GM12878 (cell line): ENCODE measurements around the gene BAX. TPM values are rescaled to one million over a fixed set of nuclear protein-coding genes. Genes with fewer than 3 reads are reported as not detected.
A peak's percentile ranks its signal among the peaks of the same experiment; 100 is the strongest.

Experiments
- ATAC-seq: fragments of 200-7000 bp; cut with Tn5 transposase; 3 replicates; pipeline ENCODE4 v1.9.1; 2020; ENCODE audit warnings: mild to moderate bottlenecking, moderate library complexity
- BruUV-seq: library from RNA; stranded (reverse); fragments of 400-500 nt; replicated peaks from 2 replicates; lab custom pipeline; 2021; lab: Mats Ljungman, UMichigan
- CTCF ChIA-PET: fragments of 300-600 bp; sonication (Branson Sonifier 250); formaldehyde crosslinking; extraction: SDS; loops from one replicate; lab custom pipeline; 2021; ENCODE audit warnings: inconsistent platforms; lab: Yijun Ruan, JAX
- POLR2A ChIA-PET: fragments of 350-600 bp; formaldehyde crosslinking; extraction: SDS; loops from one replicate; lab custom pipeline; 2021; ENCODE audit warnings: inconsistent platforms; lab: Charles Lee
- RAD21 ChIA-PET: fragments of 300-600 bp; sonication (Branson Sonifier 250); formaldehyde crosslinking; loops from one replicate; lab custom pipeline; 2023; ENCODE audit warnings: antibody characterized with exemption; ENCODE audit not compliant: unreplicated experiment; lab: Charles Lee
- SMC1A ChIA-PET: fragments of 300-600 bp; sonication (Branson Sonifier 250); formaldehyde crosslinking; loops from one replicate; lab custom pipeline; 2023; ENCODE audit not compliant: unreplicated experiment, uncharacterized antibody; lab: Charles Lee
- DNase-seq: peaks from one replicate; pipeline ENCODE4 v3.0.0-alpha.2; 2011; ENCODE audit warnings: low read depth, low spot score
- FAIRE-seq: peaks from 3 replicates; lab custom pipeline; 2011; peaks lifted over from hg19 to GRCh38; lab: Jason Lieb, UNC
- H2AFZ ChIP-seq: 2 replicates; pipeline ENCODE4 v1.6.0; 2011; ENCODE audit warnings: low read depth, low read length, control low read depth; ENCODE audit not compliant: control insufficient read depth
- H3K27ac ChIP-seq: 2 replicates; pipeline ENCODE4 v1.5.1; 2011; ENCODE audit warnings: control low read depth; ENCODE audit not compliant: control insufficient read depth, insufficient read depth
- H3K27me3 ChIP-seq, 2 experiments: replicated peaks in 1 of 2; 2 replicates each; pipeline versions ENCODE4 v1.6.0 to v1.6.1; 2011; ENCODE audit warnings: low read length in 1 of 2; ENCODE audit not compliant: control insufficient read depth in 2 of 2, insufficient read depth in 2 of 2
- H3K36me3 ChIP-seq, 2 experiments: 2 replicates each; pipeline ENCODE4 v1.5.1; 2011; ENCODE audit warnings: low read length in 1 of 2; ENCODE audit not compliant: control insufficient read depth in 2 of 2, insufficient read depth in 2 of 2
- H3K4me1 ChIP-seq: 2 replicates; pipeline ENCODE4 v1.6.1; 2011; ENCODE audit warnings: mild to moderate bottlenecking, low read length, moderate library complexity, mixed read lengths; ENCODE audit not compliant: control insufficient read depth, insufficient read depth
- H3K4me2 ChIP-seq: 2 replicates; pipeline ENCODE4 v1.6.0; 2011; ENCODE audit warnings: control low read depth; ENCODE audit not compliant: control insufficient read depth, insufficient read depth
- H3K4me3 ChIP-seq: fragments of 200-600 bp; sonication (generic); 2 replicates; pipeline ENCODE4 v1.5.1; 2016
- H3K79me2 ChIP-seq: 2 replicates; pipeline ENCODE4 v1.6.0; 2011; ENCODE audit warnings: low read length; ENCODE audit not compliant: control insufficient read depth, insufficient read depth
- H3K9ac ChIP-seq: 2 replicates; pipeline ENCODE4 v1.8.0; 2011; ENCODE audit warnings: low read length, control low read depth, mixed read lengths; ENCODE audit not compliant: control insufficient read depth, insufficient read depth
- H3K9me3 ChIP-seq: replicated peaks from 3 replicates; pipeline ENCODE4 v1.5.1; 2011; ENCODE audit warnings: mild to moderate bottlenecking, low read length; ENCODE audit not compliant: control insufficient read depth, insufficient read depth
- H4K20me1 ChIP-seq: 2 replicates; pipeline ENCODE4 v1.6.0; 2011; ENCODE audit not compliant: control insufficient read depth, insufficient read depth
- CHD4 ChIP-seq: fragments of 200-600 bp; sonication (generic); IDR thresholded peaks from 2 replicates; pipeline ENCODE4 v1.6.1; 2016; ENCODE audit warnings: mild to moderate bottlenecking
- CREB1 ChIP-seq: IDR thresholded peaks from 2 replicates; pipeline ENCODE4 v1.6.1; 2012; ENCODE audit warnings: low read depth, mild to moderate bottlenecking, inconsistent platforms
- IKZF1 ChIP-seq: fragments of 450-650 bp; conservative IDR thresholded peaks from 2 replicates; pipeline ENCODE4 v1.6.1; 2017; ENCODE audit warnings: antibody characterized with exemption, mild to moderate bottlenecking
- NFXL1 ChIP-seq: fragments of 450-650 bp; IDR thresholded peaks from 2 replicates; pipeline ENCODE4 v1.6.1; 2017; ENCODE audit warnings: antibody characterized with exemption, mild to moderate bottlenecking, borderline replicate concordance
- RB1 ChIP-seq: fragments of 450-650 bp; formaldehyde crosslinking; IDR thresholded peaks from 2 replicates; pipeline ENCODE4 v1.6.1; 2017; ENCODE audit warnings: mild to moderate bottlenecking, borderline replicate concordance
- SMARCA5 ChIP-seq: fragments of 450-650 bp; IDR thresholded peaks from 2 replicates; pipeline ENCODE4 v1.6.1; 2017; ENCODE audit warnings: mild to moderate bottlenecking
- TARDBP ChIP-seq: IDR thresholded peaks from 2 replicates; pipeline ENCODE4 v1.6.1; 2016; ENCODE audit warnings: borderline replicate concordance
- ZNF622 ChIP-seq: fragments of 450-650 bp; IDR thresholded peaks from 2 replicates; pipeline ENCODE4 v1.6.1; 2017; ENCODE audit warnings: mild to moderate bottlenecking, inconsistent platforms
- WGBS: methylation state at CpG from one replicate; pipeline ENCODE4 v1.1.6; 2016; ENCODE audit warnings: low lambda C conversion rate; ENCODE audit not compliant: insufficient replicate concordance, insufficient coverage; ENCODE audit errors: missing lambda C conversion rate; 5-methylcytosine and 5-hydroxymethylcytosine counted together
- in situ Hi-C: fragments of 300-500 bp; cut with MboI; formaldehyde crosslinking; loops from 9 replicates; pipeline ENCODE4 v1.14.3; 2018; ENCODE audit warnings: mixed read lengths
- intact Hi-C: fragments of 100-400 bp; cut with micrococcal nuclease; formaldehyde crosslinking; loops from one replicate; pipeline ENCODE4 v1.14.2; 2022; ENCODE audit not compliant: unreplicated experiment
- polyA plus RNA-seq, 11 experiments: library from polyadenylated mRNA; depleted of rRNA in 4 of 11; unstranded in 6 of 11; stranded (reverse) in 5 of 11; fragments of >200 nt; fragmentation: Nextera tagmentation in 4 of 11; fragmentation: Illumina TruSeq in 1 of 11; extraction: Ambion mirVana in 4 of 11; extraction: Trizol in 1 of 11; gene quantifications; 1 replicate in 1 of 11; 2 replicates in 10 of 11; pipeline versions ENCODE4 v1.2.1 to v1.2.3, GENCODE V29; 2011 to 2016; ENCODE audit warnings: inconsistent platforms in 2 of 11, missing spikeins in 2 of 11, low read depth in 1 of 11
- total RNA-seq, 4 experiments: library from RNA; depleted of rRNA in 3 of 4; stranded (reverse); fragments of >200 nt in 3 of 4; fragmentation: Illumina TruSeq in 1 of 4; extraction: Trizol in 1 of 4; gene quantifications; 2 replicates each; pipeline versions ENCODE4 v1.2.1 to v1.2.3, GENCODE V29; 2013 to 2021
- TF ChIP-seq, protein P1 (sequence below): fragments of 450-650 bp; formaldehyde crosslinking; IDR thresholded peaks from 2 replicates; pipeline ENCODE4 v1.5.0; 2022; ENCODE audit warnings: mild to moderate bottlenecking, missing genetic modification characterization
- TF ChIP-seq, protein P2 (sequence below): fragments of 450-650 bp; IDR thresholded peaks from 2 replicates; pipeline ENCODE4 v1.6.1; 2017; ENCODE audit warnings: low read depth, mild to moderate bottlenecking, moderate library complexity
- TF ChIP-seq, protein P3 (sequence below): IDR thresholded peaks from 2 replicates; pipeline ENCODE4 v1.6.1; 2012; ENCODE audit warnings: low read depth, low read length, improper control_type of control experiment
- TF ChIP-seq, protein P4 (sequence below): fragments of 450-650 bp; IDR thresholded peaks from 2 replicates; pipeline ENCODE4 v1.6.1; 2017; ENCODE audit warnings: mild to moderate bottlenecking, low read depth, inconsistent platforms; ENCODE audit not compliant: poor library complexity, severe bottlenecking

The BAX gene
- total and polyA plus RNA-seq, 10 of the 15 experiments (the other 5 are each of a cell fraction or from before 2014, with no cell fraction given) = 7.2 to 221 (median 137) TPM

DNA sequence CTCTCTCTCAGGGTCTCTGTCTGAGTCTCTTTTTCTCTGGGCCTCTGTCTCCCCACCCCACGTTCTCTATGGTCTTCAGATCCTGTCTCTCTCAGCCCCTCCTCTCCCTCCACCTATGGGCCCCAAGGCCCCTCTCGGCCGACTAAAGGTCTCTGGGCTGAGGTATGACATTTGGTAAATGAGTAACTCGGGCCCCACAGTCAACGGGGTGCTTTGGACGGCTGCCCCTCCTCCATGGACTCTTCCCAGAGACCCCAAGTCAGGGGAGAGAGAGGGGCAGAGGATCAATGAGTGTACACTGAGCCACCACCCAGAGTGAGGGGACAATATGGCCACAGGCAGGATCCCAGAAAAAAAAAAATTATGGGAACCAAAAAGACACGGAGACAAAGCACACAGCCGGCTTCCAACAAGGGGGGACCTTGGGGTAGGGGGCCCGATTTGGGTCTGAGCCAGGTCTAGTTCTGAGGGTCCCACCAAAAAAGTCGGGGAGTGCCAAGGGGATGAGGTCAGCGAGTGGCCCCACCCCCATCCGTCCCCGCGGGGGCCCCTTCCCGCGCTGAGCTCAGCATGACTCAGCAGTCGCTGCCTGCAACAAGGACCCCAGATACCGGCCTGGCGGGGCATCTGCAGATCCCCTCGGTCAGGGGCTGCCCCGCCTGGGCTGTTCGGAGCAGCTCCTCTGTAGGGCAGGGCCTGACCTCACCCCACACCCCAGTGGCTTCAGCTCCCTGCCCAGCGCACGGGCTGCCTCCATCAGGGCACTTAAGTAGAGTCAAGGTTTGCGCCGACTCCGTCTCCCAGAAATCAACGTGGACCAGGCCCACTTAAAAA, 8.9 kb downstream of the BAX start:
- ChIA-PET SMC1A (interaction anchor here (0.8 to 1.6 kb wide), 6 partner anchors 9 to 168 kb away, joined by 3 to 24 read pairs (median 4); partner anchors contain the start of genes PPP1R15A and RUVBL2), RAD21 (interaction anchor here (0.6 to 1.6 kb wide), 9 partner anchors 9 to 180 kb away, joined by 3 to 12 read pairs (median 7); partner anchors contain the start of genes BAX, GYS1 and RUVBL2), POLR2A (interaction anchor here (0.6 to 4.2 kb wide), 19 partner anchors 9 to 330 kb away, joined by 3 to 64 read pairs (median 7); partner anchors contain the start of genes BAX, BCAT2, DHDH and GYS1), CTCF (interaction anchor here (1.0 to 2.2 kb wide), 6 partner anchors 30 to 175 kb away, joined by 3 to 10 read pairs (median 5); partner anchors contain the start of genes GYS1, PPP1R15A and RUVBL2)
- no TSS peak for BruUV-seq
- FAIRE-seq (peak; percentile 23), ATAC-seq (peak; percentile 58), DNase-seq (no peak)
- peak overlapping the region; percentile 73 for H3K9ac ChIP-seq
- H3K27me3 ChIP-seq = no peaks in the 10 kb centered on the region
- peaks cover 41% of the 10 kb centered on the region for H3K4me1 ChIP-seq
- peaks cover 0 to 15% of the 10 kb centered on the region in 2 experiments; a peak in 2 of 4 replicates for H3K36me3 ChIP-seq
- intact Hi-C loops (loop anchor here (10.0 kb wide), 1 partner anchor 329 kb away; the partner anchor contains the start of gene DBP), in situ Hi-C loops (no loop called here)
- 3% methylated on average over 19 of the region's 28 CpGs for WGBS
- peak overlapping the region; percentile 98 for H3K4me2 ChIP-seq
- H3K27ac ChIP-seq = peak overlapping the region; percentile 84
- no peak overlapping the region; the same call in 1 of the 2 replicates for H2AFZ ChIP-seq
- H3K4me3 ChIP-seq = peak overlapping the region; percentile 73
- H3K79me2 ChIP-seq = peaks cover 33% of the 10 kb centered on the region
- no peaks in the 10 kb centered on the region for H3K9me3 ChIP-seq
- no peaks in the 10 kb centered on the region for H4K20me1 ChIP-seq
- TF ChIP-seq NFXL1 (no peak), RB1 (peak; percentile 82; the same call in 1 of the 2 replicates), CREB1 (peak; percentile 88), TARDBP (no peak), IKZF1 (peak; percentile 75), SMARCA5 (peak; percentile 20; the same call in 1 of the 2 replicates), CHD4 (no peak), ZNF622 (no peak)
- TF ChIP-seq, protein P1, sequence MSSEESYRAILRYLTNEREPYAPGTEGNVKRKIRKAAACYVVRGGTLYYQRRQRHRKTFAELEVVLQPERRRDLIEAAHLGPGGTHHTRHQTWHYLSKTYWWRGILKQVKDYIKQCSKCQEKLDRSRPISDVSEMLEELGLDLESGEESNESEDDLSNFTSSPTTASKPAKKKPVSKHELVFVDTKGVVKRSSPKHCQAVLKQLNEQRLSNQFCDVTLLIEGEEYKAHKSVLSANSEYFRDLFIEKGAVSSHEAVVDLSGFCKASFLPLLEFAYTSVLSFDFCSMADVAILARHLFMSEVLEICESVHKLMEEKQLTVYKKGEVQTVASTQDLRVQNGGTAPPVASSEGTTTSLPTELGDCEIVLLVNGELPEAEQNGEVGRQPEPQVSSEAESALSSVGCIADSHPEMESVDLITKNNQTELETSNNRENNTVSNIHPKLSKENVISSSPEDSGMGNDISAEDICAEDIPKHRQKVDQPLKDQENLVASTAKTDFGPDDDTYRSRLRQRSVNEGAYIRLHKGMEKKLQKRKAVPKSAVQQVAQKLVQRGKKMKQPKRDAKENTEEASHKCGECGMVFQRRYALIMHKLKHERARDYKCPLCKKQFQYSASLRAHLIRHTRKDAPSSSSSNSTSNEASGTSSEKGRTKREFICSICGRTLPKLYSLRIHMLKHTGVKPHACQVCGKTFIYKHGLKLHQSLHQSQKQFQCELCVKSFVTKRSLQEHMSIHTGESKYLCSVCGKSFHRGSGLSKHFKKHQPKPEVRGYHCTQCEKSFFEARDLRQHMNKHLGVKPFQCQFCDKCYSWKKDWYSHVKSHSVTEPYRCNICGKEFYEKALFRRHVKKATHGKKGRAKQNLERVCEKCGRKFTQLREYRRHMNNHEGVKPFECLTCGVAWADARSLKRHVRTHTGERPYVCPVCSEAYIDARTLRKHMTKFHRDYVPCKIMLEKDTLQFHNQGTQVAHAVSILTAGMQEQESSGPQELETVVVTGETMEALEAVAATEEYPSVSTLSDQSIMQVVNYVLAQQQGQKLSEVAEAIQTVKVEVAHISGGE (CRISPR knock-in tag) = no peak
- TF ChIP-seq, protein P2, sequence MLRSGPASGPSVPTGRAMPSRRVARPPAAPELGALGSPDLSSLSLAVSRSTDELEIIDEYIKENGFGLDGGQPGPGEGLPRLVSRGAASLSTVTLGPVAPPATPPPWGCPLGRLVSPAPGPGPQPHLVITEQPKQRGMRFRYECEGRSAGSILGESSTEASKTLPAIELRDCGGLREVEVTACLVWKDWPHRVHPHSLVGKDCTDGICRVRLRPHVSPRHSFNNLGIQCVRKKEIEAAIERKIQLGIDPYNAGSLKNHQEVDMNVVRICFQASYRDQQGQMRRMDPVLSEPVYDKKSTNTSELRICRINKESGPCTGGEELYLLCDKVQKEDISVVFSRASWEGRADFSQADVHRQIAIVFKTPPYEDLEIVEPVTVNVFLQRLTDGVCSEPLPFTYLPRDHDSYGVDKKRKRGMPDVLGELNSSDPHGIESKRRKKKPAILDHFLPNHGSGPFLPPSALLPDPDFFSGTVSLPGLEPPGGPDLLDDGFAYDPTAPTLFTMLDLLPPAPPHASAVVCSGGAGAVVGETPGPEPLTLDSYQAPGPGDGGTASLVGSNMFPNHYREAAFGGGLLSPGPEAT = peak; percentile 66
- TF ChIP-seq, protein P3, sequence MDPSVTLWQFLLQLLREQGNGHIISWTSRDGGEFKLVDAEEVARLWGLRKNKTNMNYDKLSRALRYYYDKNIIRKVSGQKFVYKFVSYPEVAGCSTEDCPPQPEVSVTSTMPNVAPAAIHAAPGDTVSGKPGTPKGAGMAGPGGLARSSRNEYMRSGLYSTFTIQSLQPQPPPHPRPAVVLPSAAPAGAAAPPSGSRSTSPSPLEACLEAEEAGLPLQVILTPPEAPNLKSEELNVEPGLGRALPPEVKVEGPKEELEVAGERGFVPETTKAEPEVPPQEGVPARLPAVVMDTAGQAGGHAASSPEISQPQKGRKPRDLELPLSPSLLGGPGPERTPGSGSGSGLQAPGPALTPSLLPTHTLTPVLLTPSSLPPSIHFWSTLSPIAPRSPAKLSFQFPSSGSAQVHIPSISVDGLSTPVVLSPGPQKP = no peak
- TF ChIP-seq, protein P4, sequence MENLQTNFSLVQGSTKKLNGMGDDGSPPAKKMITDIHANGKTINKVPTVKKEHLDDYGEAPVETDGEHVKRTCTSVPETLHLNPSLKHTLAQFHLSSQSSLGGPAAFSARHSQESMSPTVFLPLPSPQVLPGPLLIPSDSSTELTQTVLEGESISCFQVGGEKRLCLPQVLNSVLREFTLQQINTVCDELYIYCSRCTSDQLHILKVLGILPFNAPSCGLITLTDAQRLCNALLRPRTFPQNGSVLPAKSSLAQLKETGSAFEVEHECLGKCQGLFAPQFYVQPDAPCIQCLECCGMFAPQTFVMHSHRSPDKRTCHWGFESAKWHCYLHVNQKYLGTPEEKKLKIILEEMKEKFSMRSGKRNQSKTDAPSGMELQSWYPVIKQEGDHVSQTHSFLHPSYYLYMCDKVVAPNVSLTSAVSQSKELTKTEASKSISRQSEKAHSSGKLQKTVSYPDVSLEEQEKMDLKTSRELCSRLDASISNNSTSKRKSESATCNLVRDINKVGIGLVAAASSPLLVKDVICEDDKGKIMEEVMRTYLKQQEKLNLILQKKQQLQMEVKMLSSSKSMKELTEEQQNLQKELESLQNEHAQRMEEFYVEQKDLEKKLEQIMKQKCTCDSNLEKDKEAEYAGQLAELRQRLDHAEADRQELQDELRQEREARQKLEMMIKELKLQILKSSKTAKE = peak; percentile 13
